Esophagus squamous epithelium (tissue), 5 donors: ENCODE results near the gene GJA8. TPM values are rescaled to one million over a fixed set of nuclear protein-coding genes. Genes with fewer than 3 reads are reported as not detected.
"Not testable (repeated sequence)": the region's sequence is repeated elsewhere in the genome, so short reads cannot be mapped to it uniquely, and the experiment has no call there.

ENCODE experiments used
- DNase-seq: peaks from one replicate; lab custom pipeline; 2025; lab: John Stamatoyannopoulos, UW
- H3K27ac ChIP-seq, 4 donors: fragments of 200-600 bp; sonication (generic); one replicate each; pipeline ENCODE4 v1.5.1; 2016 to 2019; ENCODE audit warnings: mild to moderate bottlenecking in 1 of 4
- H3K27me3 ChIP-seq, 4 donors: fragments of 200-600 bp; sonication (generic); 1 replicate in 3 of 4; 2 replicates in 1 of 4; pipeline versions ENCODE4 v1.5.1 to v1.6.0; 2017 to 2021; ENCODE audit warnings: antibody characterized with exemption in 1 of 4
- H3K36me3 ChIP-seq, 3 donors: fragments of 200-600 bp; sonication (generic); one replicate each; pipeline ENCODE4 v1.5.1; 2016 to 2019
- H3K4me1 ChIP-seq, 3 donors: fragments of 200-600 bp; sonication (generic); one replicate each; pipeline ENCODE4 v1.5.1; 2017 to 2019
- H3K4me3 ChIP-seq, 4 donors: fragments of 200-600 bp; sonication (generic); 1 replicate in 3 of 4; 2 replicates in 1 of 4; pipeline ENCODE4 v1.5.1; 2016 to 2019; ENCODE audit warnings: mild to moderate bottlenecking in 2 of 4, moderate library complexity in 1 of 4
- H3K9me3 ChIP-seq, 3 donors: fragments of 200-600 bp; sonication (generic); one replicate each; pipeline ENCODE4 v1.5.1; 2016 to 2019
- POLR2A ChIP-seq, 4 donors: fragments of 450-650 bp; IDR thresholded peaks; one replicate each; pipeline ENCODE4 v1.6.1; 2017; ENCODE audit warnings: antibody characterized with exemption in 4 of 4, mild to moderate bottlenecking in 4 of 4, moderate library complexity in 3 of 4
- WGBS, 2 donors: methylation state at CpG; one replicate each; pipeline ENCODE4 v1.1.5; 2018; 5-methylcytosine and 5-hydroxymethylcytosine counted together
- intact Hi-C: fragments of 100-400 bp; cut with DNase I; formaldehyde crosslinking; loops from one replicate; pipeline ENCODE4 v1.15.0; 2022
- total RNA-seq, 4 donors: library from RNA; depleted of rRNA; stranded (reverse); fragments of >200 nt; gene quantifications; one replicate each; pipeline ENCODE4 v1.1.0, GENCODE V29; 2016
- TF ChIP-seq, protein P1 (sequence below), 6 experiments: fragments of 450-650 bp in 4 of 6; fragments of 200-600 bp in 2 of 6; sonication (generic) in 2 of 6; IDR thresholded peaks; one replicate each; pipeline ENCODE4 v1.5.1; 2016 to 2019; ENCODE audit warnings: antibody characterized with exemption in 6 of 6, mild to moderate bottlenecking in 4 of 6, moderate library complexity in 4 of 6
- donor health status: DM: yes; HTN: yes; CAD: no.

GJA8 gene
- not detected for total RNA-seq

DNA sequence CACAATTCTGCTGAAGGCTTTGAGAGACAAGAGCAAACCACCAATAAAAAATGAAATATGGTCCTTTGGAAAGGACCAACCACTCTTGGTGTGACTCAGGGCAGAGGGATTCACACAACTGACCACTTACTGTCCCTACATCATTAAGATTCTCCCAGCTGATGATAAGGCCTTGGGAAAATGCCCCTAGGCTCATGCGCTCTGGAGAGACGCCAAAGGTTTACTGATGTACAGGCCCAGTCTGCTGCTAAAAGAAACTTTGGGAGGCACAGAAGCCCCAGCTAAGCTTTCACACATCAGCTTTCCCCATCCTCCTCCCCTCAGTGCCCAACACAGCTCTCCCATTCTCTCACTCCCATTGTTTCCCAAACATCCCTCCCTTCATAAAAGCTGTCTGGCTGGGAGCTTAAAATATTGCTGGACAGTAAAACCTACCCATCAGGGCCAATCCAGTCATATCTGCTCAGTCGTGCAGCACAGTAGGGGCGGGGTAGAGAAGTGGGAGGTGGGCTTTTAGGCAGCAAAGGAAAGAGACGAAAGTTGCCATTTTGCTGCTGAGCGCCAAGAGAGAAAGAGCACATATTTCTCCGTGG lies at the start of gene GJA8:
TSS of gene GJA8 (plus strand) at position 543 of the 593 bp plus-strand sequence. CDS start 5,161 bp downstream, outside the sequence.
- intact Hi-C loops = no loop called here
- DNase-seq = no peak

GRCh38 chr1:147853391-147853790 lies 49.2 kb upstream of the GJA8 start:
- intact Hi-C loops = no loop called here
- H3K27ac ChIP-seq = no peak overlapping the region
- no peak for DNase-seq
- no peak overlapping the region for H3K4me3 ChIP-seq
- no peaks in the 10 kb centered on the region for H3K36me3 ChIP-seq
- TF ChIP-seq, protein P1, sequence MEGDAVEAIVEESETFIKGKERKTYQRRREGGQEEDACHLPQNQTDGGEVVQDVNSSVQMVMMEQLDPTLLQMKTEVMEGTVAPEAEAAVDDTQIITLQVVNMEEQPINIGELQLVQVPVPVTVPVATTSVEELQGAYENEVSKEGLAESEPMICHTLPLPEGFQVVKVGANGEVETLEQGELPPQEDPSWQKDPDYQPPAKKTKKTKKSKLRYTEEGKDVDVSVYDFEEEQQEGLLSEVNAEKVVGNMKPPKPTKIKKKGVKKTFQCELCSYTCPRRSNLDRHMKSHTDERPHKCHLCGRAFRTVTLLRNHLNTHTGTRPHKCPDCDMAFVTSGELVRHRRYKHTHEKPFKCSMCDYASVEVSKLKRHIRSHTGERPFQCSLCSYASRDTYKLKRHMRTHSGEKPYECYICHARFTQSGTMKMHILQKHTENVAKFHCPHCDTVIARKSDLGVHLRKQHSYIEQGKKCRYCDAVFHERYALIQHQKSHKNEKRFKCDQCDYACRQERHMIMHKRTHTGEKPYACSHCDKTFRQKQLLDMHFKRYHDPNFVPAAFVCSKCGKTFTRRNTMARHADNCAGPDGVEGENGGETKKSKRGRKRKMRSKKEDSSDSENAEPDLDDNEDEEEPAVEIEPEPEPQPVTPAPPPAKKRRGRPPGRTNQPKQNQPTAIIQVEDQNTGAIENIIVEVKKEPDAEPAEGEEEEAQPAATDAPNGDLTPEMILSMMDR (IDR thresholded peaks at IDR 0.05) = no peak
- no peak for TF ChIP-seq POLR2A (IDR thresholded peaks at IDR 0.05)
- peaks cover 0 to 17% (median 0%) of the 10 kb centered on the region in 4 donors for H3K27me3 ChIP-seq
- WGBS, 2 donors = 40 to 43% methylated on average over 3 of the region's 3 CpGs
- no peaks in the 10 kb centered on the region for H3K4me1 ChIP-seq
- H3K9me3 ChIP-seq = no peaks in the 10 kb centered on the region

More for the DNA sequence above, at the start of gene GJA8:
- Histone ChIP-seq H3K36me3 (no peaks in the 10 kb centered on the region), H3K9me3 (no peaks in the 10 kb centered on the region), H3K27me3 (peaks cover 0 to 5% (median 0%) of the 10 kb centered on the region in 4 donors), H3K27ac (no peak within 1 kb of the TSS), H3K4me1 (no peaks in the 10 kb centered on the region), H3K4me3 (no peak within 1 kb of the TSS)
- WGBS, 2 donors = 85 to 89% methylated on average over 6 to 7 of the region's 7 CpGs
- TF ChIP-seq, protein P1 (IDR thresholded peaks at IDR 0.05) = no peak
- TF ChIP-seq POLR2A (IDR thresholded peaks at IDR 0.05) = no peak

GRCh38 chr1:147854989-147855388 lies 47.6 kb upstream of the GJA8 start:
- H3K9me3 ChIP-seq, H3K27ac ChIP-seq, H3K36me3 ChIP-seq, H3K4me3 ChIP-seq, DNase-seq, intact Hi-C loops, H3K4me1 ChIP-seq: not testable (repeated sequence)
- 83% methylated on average over 1 of the region's 4 CpGs; no CpG with 5 or more reads in 1 of the 2 donors for WGBS, 2 donors
- peaks cover 0 to 17% (median 0%) of the 10 kb centered on the region in 4 donors for H3K27me3 ChIP-seq

DNA sequence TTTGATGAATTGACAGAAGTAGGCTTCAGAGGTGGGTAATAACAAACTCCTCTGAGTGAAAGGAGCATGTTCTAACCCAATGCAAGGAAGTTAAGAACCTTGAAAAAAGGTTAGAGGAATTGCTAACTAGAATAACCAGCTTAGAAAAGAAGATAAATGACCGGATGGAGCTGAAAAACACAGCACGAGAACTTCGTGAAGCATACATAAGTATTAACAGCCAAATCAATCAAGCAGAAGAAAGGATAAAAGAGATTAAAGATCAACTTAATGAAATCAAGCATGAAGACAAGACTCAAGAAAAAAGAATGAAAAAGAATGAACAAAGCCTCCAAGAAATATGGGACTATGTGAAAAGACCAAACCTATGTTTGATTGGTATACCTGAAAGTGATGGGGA lies 46.6 kb upstream of the GJA8 start:
- H3K9me3 ChIP-seq, DNase-seq, H3K27ac ChIP-seq, H3K4me1 ChIP-seq, intact Hi-C loops, H3K4me3 ChIP-seq, H3K36me3 ChIP-seq: not testable (repeated sequence)
- peaks cover 0 to 17% (median 0%) of the 10 kb centered on the region in 4 donors for H3K27me3 ChIP-seq
- WGBS, 2 donors = 49 to 52% methylated on average over 3 of the region's 3 CpGs

- 88 to 94% methylated on average over 4 of the region's 4 CpGs for WGBS, 2 donors
- H3K36me3 ChIP-seq = not testable (repeated sequence)
Observed at GRCh38 chr1:147867204-147867603, 35.4 kb upstream of the GJA8 start.

GRCh38 chr1:147878022-147878421 lies 24.6 kb upstream of the GJA8 start:
- DNase-seq = no peak
- no peaks in the 10 kb centered on the region for H3K36me3 ChIP-seq
- WGBS, 2 donors = 48 to 61% methylated on average over 3 to 4 of the region's 4 CpGs
- no peaks in the 10 kb centered on the region for H3K4me1 ChIP-seq
- intact Hi-C loops = no loop called here
- H3K4me3 ChIP-seq = no peak overlapping the region
- no peaks in the 10 kb centered on the region for H3K27me3 ChIP-seq
- no peak for TF ChIP-seq POLR2A (IDR thresholded peaks at IDR 0.05)
- TF ChIP-seq, protein P1 (IDR thresholded peaks at IDR 0.05) = no peak
- H3K27ac ChIP-seq = no peak overlapping the region
- peaks cover 0 to 3% (median 0%) of the 10 kb centered on the region in 3 donors for H3K9me3 ChIP-seq

More at GRCh38 chr1:147867204-147867603, 35.4 kb upstream of the GJA8 start:
- DNase-seq, H3K4me3 ChIP-seq, H3K27me3 ChIP-seq, intact Hi-C loops, H3K4me1 ChIP-seq, H3K9me3 ChIP-seq, H3K27ac ChIP-seq: not testable (repeated sequence)
